Esophagus muscularis mucosa (tissue), 4 donors: ENCODE measurements around the gene SZT2. TPM values are rescaled to one million over a fixed set of nuclear protein-coding genes. Genes with fewer than 3 reads are reported as not detected.

ENCODE experiments used
- DNase-seq: peaks from one replicate; pipeline ENCODE4 v3.0.0-alpha.2; 2017; ENCODE audit errors: extremely low spot score
- H3K27ac ChIP-seq, 4 donors: fragments of 200-600 bp; sonication (generic); replicated peaks in 1 of 4; 1 replicate in 3 of 4; 2 replicates in 1 of 4; pipeline ENCODE4 v1.5.1; 2016 to 2019; ENCODE audit warnings: mild to moderate bottlenecking in 1 of 4
- H3K27me3 ChIP-seq, 4 donors: fragments of 200-600 bp; sonication (generic); one replicate each; pipeline versions ENCODE4 v1.5.1 to v1.6.0; 2016 to 2019
- H3K36me3 ChIP-seq, 4 donors: fragments of 200-600 bp; sonication (generic); one replicate each; pipeline ENCODE4 v1.5.1; 2016 to 2019
- H3K4me1 ChIP-seq, 4 donors: fragments of 200-600 bp; sonication (generic); one replicate each; pipeline ENCODE4 v1.5.1; 2016 to 2019
- H3K4me3 ChIP-seq, 4 donors: fragments of 200-600 bp; sonication (generic); 1 replicate in 2 of 4; 2 replicates in 2 of 4; pipeline ENCODE4 v1.5.1; 2016 to 2019; ENCODE audit warnings: mild to moderate bottlenecking in 4 of 4, moderate library complexity in 1 of 4
- H3K9me3 ChIP-seq, 4 donors: fragments of 200-600 bp; sonication (generic); 1 replicate in 3 of 4; 2 replicates in 1 of 4; pipeline ENCODE4 v1.5.1; 2016 to 2019
- CTCF ChIP-seq, 3 experiments: fragments of 200-600 bp in 2 of 3; fragments of 450-650 bp in 1 of 3; sonication (generic) in 2 of 3; IDR thresholded peaks; one replicate each; pipeline ENCODE4 v1.5.1; 2017 to 2019; ENCODE audit warnings: antibody characterized with exemption in 3 of 3, mild to moderate bottlenecking in 2 of 3, moderate library complexity in 1 of 3
- EP300 ChIP-seq: sonication (generic); formaldehyde crosslinking; IDR thresholded peaks from one replicate; pipeline ENCODE4 v1.6.1; 2017; ENCODE audit warnings: antibody characterized with exemption
- POLR2A ChIP-seq: fragments of 450-650 bp; IDR thresholded peaks from one replicate; pipeline ENCODE4 v1.6.1; 2017; ENCODE audit warnings: antibody characterized with exemption, moderate library complexity, mild to moderate bottlenecking, low read depth
- POLR2AphosphoS5 ChIP-seq, 2 donors: sonication (generic); formaldehyde crosslinking; IDR thresholded peaks; one replicate each; pipeline ENCODE4 v1.6.1; 2017; ENCODE audit warnings: antibody characterized with exemption in 2 of 2
- WGBS: methylation state at CpG from one replicate; pipeline ENCODE4 v1.1.5; 2018; 5-methylcytosine and 5-hydroxymethylcytosine counted together
- intact Hi-C: fragments of 100-400 bp; cut with DNase I; formaldehyde crosslinking; loops from one replicate; pipeline ENCODE4 v1.15.1; 2023
- total RNA-seq, 4 donors: library from RNA; depleted of rRNA; stranded (reverse); fragments of >200 nt; gene quantifications; one replicate each; pipeline versions ENCODE4 v1.1.0 to v1.2.1, GENCODE V29; 2016

SZT2 gene
- total RNA-seq, 4 donors from 2014 or later = 25.2 to 45.9 (median 31.3) TPM

GRCh38 chr1:43427941-43428340 lies 38.2 kb downstream of the SZT2 start:
- WGBS = 77% methylated on average over 9 of the region's 9 CpGs
- peaks cover 74 to 100% (median 99%) of the 10 kb centered on the region in 4 donors for H3K36me3 ChIP-seq
- DNase-seq = no peak

GRCh38 chr1:43430831-43431230 lies 41.1 kb downstream of the SZT2 start:
- no peak overlapping the region for H3K4me3 ChIP-seq
- H3K36me3 ChIP-seq = peaks cover 77 to 96% (median 94%) of the 10 kb centered on the region in 4 donors
- no peak for DNase-seq
- TF ChIP-seq EP300 (no peak), POLR2A (no peak), POLR2AphosphoS5 (IDR thresholded peaks at IDR 0.05) (no peak), CTCF (IDR thresholded peaks at IDR 0.05) (no peak)
- H3K4me1 ChIP-seq = peaks cover 0 to 12% (median 10%) of the 10 kb centered on the region in 4 donors
- H3K27me3 ChIP-seq = no peaks in the 10 kb centered on the region
- intact Hi-C loops = no loop called here
- no peaks in the 10 kb centered on the region for H3K9me3 ChIP-seq
- WGBS = 100% methylated on average over 5 of the region's 5 CpGs
- no peak overlapping the region for H3K27ac ChIP-seq

More at GRCh38 chr1:43427941-43428340, 38.2 kb downstream of the SZT2 start:
- no peak for TF ChIP-seq CTCF (IDR thresholded peaks at IDR 0.05)
- H3K27ac ChIP-seq = no peak overlapping the region
- intact Hi-C loops = no loop called here
- H3K4me3 ChIP-seq = no peak overlapping the region
- no peaks in the 10 kb centered on the region for H3K27me3 ChIP-seq
- H3K4me1 ChIP-seq = no peaks in the 10 kb centered on the region
- no peaks in the 10 kb centered on the region for H3K9me3 ChIP-seq

- Histone ChIP-seq H3K27me3 (no peaks in the 10 kb centered on the region), H3K36me3 (peaks cover 68 to 92% (median 87%) of the 10 kb centered on the region in 4 donors), H3K27ac (no peak overlapping the region), H3K4me1 (peaks cover 0 to 20% (median 19%) of the 10 kb centered on the region in 4 donors), H3K9me3 (no peaks in the 10 kb centered on the region), H3K4me3 (no peak overlapping the region)
- TF ChIP-seq EP300 = no peak
- intact Hi-C loops = no loop called here
- 98% methylated on average over 7 of the region's 9 CpGs for WGBS
- DNase-seq = no peak
Observed at GRCh38 chr1:43431676-43432075, 42.0 kb downstream of the SZT2 start.

- Histone ChIP-seq H3K9me3 (no peaks in the 10 kb centered on the region), H3K27me3 (no peaks in the 10 kb centered on the region), H3K27ac (no peak overlapping the region), H3K4me1 (peaks cover 0 to 24% (median 23%) of the 10 kb centered on the region in 4 donors), H3K36me3 (peaks cover 62 to 92% (median 83%) of the 10 kb centered on the region in 4 donors), H3K4me3 (no peak overlapping the region)
- intact Hi-C loops = no loop called here
- 89% methylated on average over 9 of the region's 9 CpGs for WGBS
- TF ChIP-seq CTCF (IDR thresholded peaks at IDR 0.05) (no peak), POLR2A (no peak), POLR2AphosphoS5 (IDR thresholded peaks at IDR 0.05) (no peak), EP300 (no peak)
- DNase-seq = no peak
Observed at GRCh38 chr1:43432171-43432860, 42.6 kb downstream of the SZT2 start.

GRCh38 chr1:43432907-43433306 lies 43.2 kb downstream of the SZT2 start:
- Histone ChIP-seq H3K36me3 (peaks cover 56 to 92% (median 82%) of the 10 kb centered on the region in 4 donors), H3K27me3 (no peaks in the 10 kb centered on the region), H3K4me3 (no peak overlapping the region), H3K9me3 (no peaks in the 10 kb centered on the region), H3K27ac (no peak overlapping the region), H3K4me1 (peaks cover 0 to 24% (median 23%) of the 10 kb centered on the region in 4 donors)
- no peak for TF ChIP-seq EP300
- no peak for TF ChIP-seq POLR2AphosphoS5 (IDR thresholded peaks at IDR 0.05)
- TF ChIP-seq POLR2A = no peak
- intact Hi-C loops = no loop called here
- 93% methylated on average over 5 of the region's 5 CpGs for WGBS
- no peak for DNase-seq
